Activated CD8-positive, alpha-beta T cell treated with anti-CD3 and anti-CD28 coated beads, Interleukin-2, amount 10 ng/mL, durations not matched to agents 7 days and 5 days (primary cell): ENCODE data around the gene INHA. TPM values are rescaled to one million over a fixed set of nuclear protein-coding genes. Genes with fewer than 3 reads are reported as not detected.

ENCODE experiments used
- ATAC-seq: fragments of 150-1000 bp; cut with Tn5 transposase; one replicate; pipeline ENCODE4 v1.10.0; 2021; ENCODE audit warnings: moderate library complexity
- CTCF ChIA-PET: fragments of 350-600 bp; sonication (Branson Sonifier 250); formaldehyde crosslinking; loops from one replicate; lab custom pipeline; 2021; ENCODE audit warnings: antibody characterized with exemption; lab: Charles Lee
- POLR2A ChIA-PET: fragments of 350-600 bp; sonication (Branson Sonifier 250); formaldehyde crosslinking; loops from one replicate; lab custom pipeline; 2021; ENCODE audit warnings: antibody characterized with exemption; lab: Charles Lee
- DNase-seq: peaks from one replicate; pipeline ENCODE4 v3.0.0-alpha.2; 2020
- H3K27ac Mint-ChIP-seq: one replicate; pipeline ENCODE4 v1.8.0; 2021; ENCODE audit warnings: mild to moderate bottlenecking, mixed read lengths
- H3K27me3 Mint-ChIP-seq: one replicate; pipeline ENCODE4 v1.8.0; 2021; ENCODE audit warnings: low read depth, mixed read lengths
- H3K36me3 Mint-ChIP-seq: one replicate; pipeline ENCODE4 v1.8.0; 2021; ENCODE audit warnings: low read depth, mixed read lengths
- H3K4me1 Mint-ChIP-seq: one replicate; pipeline ENCODE4 v1.8.0; 2021; ENCODE audit warnings: low read depth, mixed read lengths
- H3K4me3 Mint-ChIP-seq: one replicate; pipeline ENCODE4 v1.8.0; 2021; ENCODE audit warnings: mild to moderate bottlenecking, mixed read lengths
- H3K9me3 Mint-ChIP-seq: one replicate; pipeline ENCODE4 v1.8.0; 2022; ENCODE audit warnings: mixed read lengths; ENCODE audit not compliant: insufficient read depth
- total RNA-seq, 2 experiments: library from RNA; stranded (reverse); gene quantifications; one replicate each; pipeline ENCODE4 v1.2.3, GENCODE V29; 2021

INHA gene, protein sequence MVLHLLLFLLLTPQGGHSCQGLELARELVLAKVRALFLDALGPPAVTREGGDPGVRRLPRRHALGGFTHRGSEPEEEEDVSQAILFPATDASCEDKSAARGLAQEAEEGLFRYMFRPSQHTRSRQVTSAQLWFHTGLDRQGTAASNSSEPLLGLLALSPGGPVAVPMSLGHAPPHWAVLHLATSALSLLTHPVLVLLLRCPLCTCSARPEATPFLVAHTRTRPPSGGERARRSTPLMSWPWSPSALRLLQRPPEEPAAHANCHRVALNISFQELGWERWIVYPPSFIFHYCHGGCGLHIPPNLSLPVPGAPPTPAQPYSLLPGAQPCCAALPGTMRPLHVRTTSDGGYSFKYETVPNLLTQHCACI
- not detected for total RNA-seq

DNA sequence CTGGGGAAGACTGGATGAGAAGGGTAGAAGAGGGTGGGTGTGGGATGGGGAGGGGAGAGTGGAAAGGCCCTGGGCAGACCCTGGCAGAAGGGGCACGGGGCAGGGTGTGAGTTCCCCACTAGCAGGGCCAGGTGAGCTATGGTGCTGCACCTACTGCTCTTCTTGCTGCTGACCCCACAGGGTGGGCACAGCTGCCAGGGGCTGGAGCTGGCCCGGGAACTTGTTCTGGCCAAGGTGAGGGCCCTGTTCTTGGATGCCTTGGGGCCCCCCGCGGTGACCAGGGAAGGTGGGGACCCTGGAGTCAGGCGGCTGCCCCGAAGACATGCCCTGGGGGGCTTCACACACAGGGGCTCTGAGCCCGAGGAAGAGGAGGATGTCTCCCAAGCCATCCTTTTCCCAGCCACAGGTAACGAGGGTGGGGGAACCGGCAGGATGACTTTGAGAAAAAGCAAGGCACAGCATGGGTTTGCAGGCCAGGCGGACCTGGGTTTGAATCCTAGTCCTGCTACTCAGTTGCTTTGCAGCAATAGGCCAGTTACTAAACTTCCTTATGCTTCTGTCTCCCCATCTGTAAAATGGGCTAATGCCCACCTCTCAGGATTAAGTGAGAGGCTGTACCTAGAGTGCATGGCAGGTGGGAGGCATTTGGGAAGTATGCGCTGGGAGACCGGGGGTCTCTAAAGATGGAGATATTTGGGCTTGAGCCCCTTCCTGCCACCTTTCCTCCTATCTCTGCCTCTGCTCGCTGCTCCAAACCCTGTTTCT lies at the start of gene INHA:
INHA (plus strand) TSS at position 74 of the 765 bp plus-strand sequence; CDS start at position 139, 65 bp downstream.
- ChIA-PET CTCF (no interaction called here), POLR2A (no interaction called here)
- Mint-ChIP-seq H3K27me3 (peaks cover 42% of the 10 kb centered on the region), H3K4me3 (no peak within 1 kb of the TSS), H3K27ac (no peak within 1 kb of the TSS), H3K4me1 (no peaks in the 10 kb centered on the region), H3K36me3 (no peaks in the 10 kb centered on the region), H3K9me3 (no peaks in the 10 kb centered on the region)
- ATAC-seq (no peak), DNase-seq (no peak)

- CTCF ChIA-PET, result interaction anchor here (0.5 to 2.5 kb wide), 8 partner anchors 13 to 126 kb away, joined by 3 to 9 read pairs (median 4); partner anchors contain the start of gene GMPPA
- POLR2A ChIA-PET, result interaction anchor here (0.6 kb wide), 2 partner anchors 364 to 790 kb away, joined by 3 read pairs; no protein-coding TSS in a partner anchor
- Mint-ChIP-seq H3K9me3 (no peaks in the 10 kb centered on the region), H3K4me1 (peaks cover 1% of the 10 kb centered on the region), H3K36me3 (no peaks in the 10 kb centered on the region), H3K4me3 (no peak overlapping the region), H3K27me3 (peaks cover 67% of the 10 kb centered on the region), H3K27ac (no peak overlapping the region)
- DNase-seq (no peak), ATAC-seq (no peak)
Measured at GRCh38 chr2:219523031-219523671, 49.0 kb upstream of the INHA start.

- CTCF ChIA-PET, result interaction anchor here (4.5 kb wide), 1 partner anchor 18 kb away, joined by 39 read pairs; the partner anchor contains the start of genes CHPF and TMEM198
- DNase-seq, result no peak
- H3K4me3 Mint-ChIP-seq, result no peak overlapping the region
- peaks cover 69% of the 10 kb centered on the region for H3K27me3 Mint-ChIP-seq
- H3K9me3 Mint-ChIP-seq, result no peaks in the 10 kb centered on the region
- H3K4me1 Mint-ChIP-seq, result peaks cover 1% of the 10 kb centered on the region
- no peaks in the 10 kb centered on the region for H3K36me3 Mint-ChIP-seq
- H3K27ac Mint-ChIP-seq, result no peak overlapping the region
- POLR2A ChIA-PET, result no interaction called here
- no peak for ATAC-seq
Measured at GRCh38 chr2:219524817-219525216, 47.3 kb upstream of the INHA start.

- DNase-seq, result no peak
Measured at GRCh38 chr2:219525533-219526232, 46.4 kb upstream of the INHA start.

DNA sequence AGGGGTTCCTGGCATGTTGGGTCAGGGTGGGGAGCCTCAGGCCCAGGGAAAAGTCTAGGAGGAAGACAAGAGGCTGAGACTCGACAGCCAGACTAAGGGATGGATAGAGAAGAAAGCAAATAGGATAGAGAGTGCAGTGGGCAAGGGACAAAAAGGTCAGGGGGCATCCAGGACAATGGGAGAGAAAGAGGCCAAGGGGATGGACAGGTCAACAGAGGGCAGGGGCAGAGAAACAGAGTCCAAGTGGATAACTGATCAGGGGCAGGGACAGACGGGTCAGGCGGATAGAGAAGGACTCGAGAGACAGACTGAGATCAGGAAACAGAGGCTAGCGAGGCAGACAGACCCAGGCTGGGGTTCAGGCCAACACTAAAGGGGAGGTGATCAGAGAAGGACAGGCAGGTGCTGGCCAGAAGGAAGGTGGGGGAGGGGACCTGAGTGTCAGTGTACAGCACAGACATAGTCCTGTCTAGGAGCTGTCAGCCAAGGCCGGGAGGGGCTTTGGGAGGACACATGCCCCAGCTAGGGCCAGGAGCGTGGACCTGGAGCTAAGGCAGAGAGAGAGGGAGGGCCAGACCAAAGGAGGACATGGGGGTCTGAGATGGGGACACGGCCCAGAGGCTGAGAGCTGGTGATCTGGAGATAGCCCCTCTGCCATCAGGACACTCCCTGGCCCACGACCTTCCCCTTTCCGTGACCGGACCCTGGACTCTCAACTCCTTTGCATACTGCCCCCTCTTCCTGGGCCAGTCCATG lies 45.6 kb upstream of the INHA start:
- Mint-ChIP-seq H3K9me3 (no peaks in the 10 kb centered on the region), H3K27ac (no peak overlapping the region), H3K36me3 (no peaks in the 10 kb centered on the region), H3K4me3 (no peak overlapping the region), H3K4me1 (peaks cover 1% of the 10 kb centered on the region), H3K27me3 (peaks cover 69% of the 10 kb centered on the region)
- DNase-seq (no peak), ATAC-seq (no peak)
- ChIA-PET CTCF (interaction anchor here (0.7 to 5.4 kb wide), 12 partner anchors 16 to 138 kb away, joined by 3 to 104 read pairs (median 4); partner anchors contain the start of genes CHPF, GMPPA and TMEM198), POLR2A (interaction anchor here (0.6 kb wide), 1 partner anchor 94 kb away, joined by 3 read pairs; no protein-coding TSS in a partner anchor)

More at GRCh38 chr2:219525533-219526232, 46.4 kb upstream of the INHA start:
- Mint-ChIP-seq H3K9me3 (no peaks in the 10 kb centered on the region), H3K4me1 (peaks cover 1% of the 10 kb centered on the region), H3K27ac (no peak overlapping the region), H3K27me3 (peaks cover 70% of the 10 kb centered on the region), H3K36me3 (no peaks in the 10 kb centered on the region), H3K4me3 (no peak overlapping the region)
- no peak for ATAC-seq
- ChIA-PET CTCF (interaction anchor here (0.7 to 4.5 kb wide), 6 partner anchors 17 to 123 kb away, joined by 3 to 39 read pairs (median 4); partner anchors contain the start of genes CHPF, GMPPA and TMEM198), POLR2A (interaction anchor here (0.6 kb wide), 1 partner anchor 94 kb away, joined by 3 read pairs; no protein-coding TSS in a partner anchor)

DNA sequence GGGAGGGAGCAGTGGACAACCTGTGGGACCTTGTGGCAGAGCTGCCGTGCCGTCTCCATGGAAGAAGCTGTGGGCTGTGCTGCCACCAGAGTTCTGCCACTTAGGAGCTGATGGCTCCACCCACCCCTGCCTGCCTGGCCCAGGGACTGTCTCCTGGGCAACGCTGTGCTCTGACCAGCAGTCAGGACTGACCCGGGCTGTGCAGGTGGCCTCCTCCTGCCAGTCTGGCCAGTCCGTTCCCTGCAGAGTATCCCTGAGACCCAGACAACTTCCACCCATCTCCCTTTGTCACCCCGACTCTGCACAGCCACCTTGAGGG lies 45.1 kb upstream of the INHA start:
- no peaks in the 10 kb centered on the region for H3K9me3 Mint-ChIP-seq
- H3K4me1 Mint-ChIP-seq, result peaks cover under 1% of the 10 kb centered on the region
- POLR2A ChIA-PET, result no interaction called here
- H3K4me3 Mint-ChIP-seq, result no peak overlapping the region
- H3K27me3 Mint-ChIP-seq, result peaks cover 64% of the 10 kb centered on the region
- no peak overlapping the region for H3K27ac Mint-ChIP-seq
- ATAC-seq, result no peak
- CTCF ChIA-PET, result interaction anchor here (1.0 to 5.4 kb wide), 7 partner anchors 16 to 138 kb away, joined by 3 to 104 read pairs (median 39); partner anchors contain the start of genes CHPF, GMPPA and TMEM198
- DNase-seq, result no peak
- no peaks in the 10 kb centered on the region for H3K36me3 Mint-ChIP-seq

- Mint-ChIP-seq H3K27me3 (peaks cover 63% of the 10 kb centered on the region), H3K27ac (no peak overlapping the region), H3K4me3 (no peak overlapping the region), H3K4me1 (no peaks in the 10 kb centered on the region), H3K9me3 (no peaks in the 10 kb centered on the region), H3K36me3 (no peaks in the 10 kb centered on the region)
- no peak for DNase-seq
- POLR2A ChIA-PET, result no interaction called here
- no peak for ATAC-seq
- CTCF ChIA-PET, result interaction anchor here (0.7 to 5.4 kb wide), 9 partner anchors 15 to 139 kb away, joined by 3 to 104 read pairs (median 22); partner anchors contain the start of genes CHPF, GMPPA and TMEM198
Measured at GRCh38 chr2:219527472-219527871, 44.6 kb upstream of the INHA start.

DNA sequence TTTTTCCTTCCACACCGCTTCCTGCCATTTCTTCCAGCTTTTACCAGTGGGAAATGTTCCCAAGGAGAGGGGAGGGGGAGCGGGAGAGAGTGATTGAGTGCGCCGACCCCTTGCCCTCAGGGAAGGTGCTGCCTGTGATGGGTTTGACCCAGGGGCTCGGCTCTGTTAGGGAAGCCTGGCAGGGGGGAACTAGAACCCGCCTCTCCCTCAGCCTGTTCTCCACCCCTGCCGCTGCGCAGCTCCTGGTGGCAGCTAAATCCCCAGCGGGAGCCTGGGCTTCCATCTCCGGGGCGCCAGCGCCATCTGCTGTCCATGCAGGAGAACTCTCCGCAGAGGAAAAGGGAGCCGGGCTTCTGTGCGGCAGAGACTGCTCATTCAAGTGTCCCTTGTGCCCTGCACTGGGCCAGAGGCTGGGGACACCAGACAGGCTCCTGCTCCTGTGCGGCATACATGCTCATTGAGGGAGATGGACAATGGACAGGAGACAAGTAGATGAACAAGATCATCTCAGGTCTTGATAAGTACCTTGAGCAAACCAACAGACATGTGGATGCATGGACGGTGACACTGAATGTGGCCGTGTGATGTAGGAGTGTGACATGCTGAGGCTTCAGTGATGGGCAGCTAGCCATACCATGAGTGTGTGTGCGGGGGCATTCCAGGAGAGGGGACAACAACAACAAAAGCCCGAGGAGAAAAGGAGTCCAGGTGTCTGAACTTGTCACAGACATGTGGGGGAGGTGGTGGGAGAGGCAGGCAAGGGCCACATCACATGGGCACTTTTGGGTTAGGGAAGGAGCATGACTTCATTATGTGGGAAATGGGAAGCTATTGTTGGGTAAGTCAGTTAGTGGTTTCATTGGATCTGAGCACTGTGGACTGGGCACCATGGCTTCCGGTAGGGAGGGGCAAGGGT lies 41.8 kb upstream of the INHA start:
- peak; percentile 87 for DNase-seq
- peaks cover 51% of the 10 kb centered on the region for H3K27me3 Mint-ChIP-seq

DNA sequence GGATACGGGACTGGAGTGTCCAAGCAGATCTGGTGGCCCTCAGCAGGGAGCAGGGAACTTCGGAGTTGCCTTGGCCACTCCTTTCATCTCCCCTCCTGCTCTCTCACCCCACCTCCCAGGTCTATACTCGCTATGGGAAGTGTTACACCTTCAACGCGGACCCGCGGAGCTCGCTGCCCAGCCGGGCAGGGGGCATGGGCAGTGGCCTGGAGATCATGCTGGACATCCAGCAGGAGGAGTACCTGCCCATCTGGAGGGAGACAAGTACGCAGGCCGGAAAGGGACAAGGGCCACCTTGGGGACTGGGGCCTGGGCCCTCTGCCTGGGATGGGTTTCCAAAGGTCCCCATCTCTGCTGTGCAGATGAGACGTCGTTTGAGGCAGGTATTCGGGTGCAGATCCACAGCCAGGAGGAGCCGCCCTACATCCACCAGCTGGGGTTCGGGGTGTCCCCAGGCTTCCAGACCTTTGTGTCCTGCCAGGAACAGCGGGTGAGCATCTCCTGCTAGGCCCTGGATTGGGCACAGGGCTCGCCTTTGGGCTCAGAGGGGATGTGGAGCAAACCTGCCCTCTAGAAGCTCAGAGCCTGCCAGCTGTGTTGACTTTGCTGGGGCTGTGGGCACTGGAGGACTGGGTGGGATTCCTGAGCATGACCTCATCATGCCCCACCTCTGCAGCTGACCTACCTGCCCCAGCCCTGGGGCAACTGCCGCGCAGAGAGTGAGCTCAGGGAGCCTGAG lies 40.3 kb upstream of the INHA start:
- POLR2A ChIA-PET, result no interaction called here
- H3K9me3 Mint-ChIP-seq, result no peaks in the 10 kb centered on the region
- ATAC-seq (no peak), DNase-seq (no peak)
- H3K4me1 Mint-ChIP-seq, result no peaks in the 10 kb centered on the region
- H3K27me3 Mint-ChIP-seq, result peaks cover 40% of the 10 kb centered on the region
- CTCF ChIA-PET, result interaction anchor here (1.0 to 5.4 kb wide), 6 partner anchors 10 to 129 kb away, joined by 3 to 104 read pairs (median 16); no protein-coding TSS in a partner anchor
- H3K36me3 Mint-ChIP-seq, result no peaks in the 10 kb centered on the region
- no peak overlapping the region for H3K27ac Mint-ChIP-seq
- no peak overlapping the region for H3K4me3 Mint-ChIP-seq

More for the DNA sequence above, 41.8 kb upstream of the INHA start:
- H3K27ac Mint-ChIP-seq, result no peak overlapping the region
- no peaks in the 10 kb centered on the region for H3K36me3 Mint-ChIP-seq
- ChIA-PET CTCF (interaction anchor here (0.6 to 5.4 kb wide), 43 partner anchors 8 to 426 kb away, joined by 3 to 104 read pairs (median 5); partner anchors contain the start of genes ASIC4, CHPF, GMPPA and OBSL1), POLR2A (no interaction called here)
- no peak overlapping the region for H3K4me3 Mint-ChIP-seq
- peak; percentile 95 for ATAC-seq
- H3K4me1 Mint-ChIP-seq, result no peaks in the 10 kb centered on the region
- no peaks in the 10 kb centered on the region for H3K9me3 Mint-ChIP-seq
